ENCODE data around the gene TASP1.

DNA sequence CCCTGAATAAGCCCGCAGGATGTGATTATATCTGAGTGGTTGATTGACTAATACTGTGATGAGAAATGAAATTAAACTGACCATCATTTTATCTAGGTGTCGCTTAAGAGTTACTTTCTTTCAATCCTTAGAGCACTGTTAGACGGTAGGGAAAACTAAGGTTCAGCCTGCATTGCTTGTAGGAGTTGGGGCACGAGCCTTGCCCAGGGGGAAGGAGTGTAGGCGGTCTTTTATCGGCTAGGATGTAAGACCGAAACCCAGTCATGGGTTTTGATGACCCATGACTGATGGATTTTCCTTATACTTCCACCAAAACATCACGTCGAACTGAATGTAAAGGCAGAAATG, 392 bp upstream of the TASP1 start:
- no peak for TF ChIP-seq POLR2A (IDR thresholded peaks at IDR 0.05; ENCODE audit: low read length)
- TF ChIP-seq GATA1 (IDR thresholded peaks at IDR 0.05; ENCODE audit: low read depth, low read length), result no peak

Data from erythroblast (primary cell).